ENCODE measurements around the gene KERA.
"Not testable (repeated sequence)": the region's sequence is repeated elsewhere in the genome, so short reads cannot be mapped to it uniquely, and the experiment has no call there.

The KERA gene, protein sequence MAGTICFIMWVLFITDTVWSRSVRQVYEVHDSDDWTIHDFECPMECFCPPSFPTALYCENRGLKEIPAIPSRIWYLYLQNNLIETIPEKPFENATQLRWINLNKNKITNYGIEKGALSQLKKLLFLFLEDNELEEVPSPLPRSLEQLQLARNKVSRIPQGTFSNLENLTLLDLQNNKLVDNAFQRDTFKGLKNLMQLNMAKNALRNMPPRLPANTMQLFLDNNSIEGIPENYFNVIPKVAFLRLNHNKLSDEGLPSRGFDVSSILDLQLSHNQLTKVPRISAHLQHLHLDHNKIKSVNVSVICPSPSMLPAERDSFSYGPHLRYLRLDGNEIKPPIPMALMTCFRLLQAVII

DNA sequence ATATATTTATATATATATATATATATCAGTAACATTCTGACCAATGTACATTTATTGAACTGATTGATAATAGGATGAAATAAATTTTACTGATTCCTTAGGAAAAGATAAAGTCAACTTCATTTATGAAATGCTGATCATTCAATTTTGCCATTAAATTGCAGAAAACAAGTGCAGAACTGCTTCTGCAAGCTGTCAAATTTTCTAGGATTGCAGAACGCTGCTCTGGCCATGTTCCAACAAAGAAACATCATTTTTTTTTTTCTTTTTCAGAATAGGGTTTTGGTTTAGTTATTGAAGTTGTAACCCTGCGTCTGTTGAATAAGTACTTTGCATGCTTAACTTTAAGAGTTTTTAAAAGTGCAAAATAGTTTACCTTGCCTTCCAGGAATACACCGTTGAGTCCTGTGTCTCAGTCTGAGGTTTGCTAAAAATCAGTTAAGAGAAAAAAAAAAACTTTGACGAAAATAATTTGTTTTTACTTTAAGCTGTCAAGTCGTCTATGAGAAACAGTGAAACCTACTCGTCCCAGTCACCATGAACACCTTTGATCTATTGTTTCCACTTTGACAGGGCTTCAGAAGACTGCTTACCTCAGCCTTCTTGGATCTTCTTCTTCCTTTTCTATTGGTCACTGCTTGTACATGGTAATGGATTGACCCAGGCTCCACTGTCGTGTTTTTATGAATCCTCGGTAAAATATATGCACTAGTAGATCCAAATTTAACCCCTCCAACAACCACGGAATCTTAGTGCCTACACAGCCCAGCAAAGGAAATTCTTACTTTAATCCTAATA lies at the start of gene KERA:
Gene KERA, minus strand, starts transcription at position 657 of the 798 bp plus-strand sequence. CDS start 1,743 bp downstream, outside the sequence.
- FAIRE-seq (no peak), DNase-seq (ENCODE audit: insufficient read length, low spot score) (no peak)

DNA sequence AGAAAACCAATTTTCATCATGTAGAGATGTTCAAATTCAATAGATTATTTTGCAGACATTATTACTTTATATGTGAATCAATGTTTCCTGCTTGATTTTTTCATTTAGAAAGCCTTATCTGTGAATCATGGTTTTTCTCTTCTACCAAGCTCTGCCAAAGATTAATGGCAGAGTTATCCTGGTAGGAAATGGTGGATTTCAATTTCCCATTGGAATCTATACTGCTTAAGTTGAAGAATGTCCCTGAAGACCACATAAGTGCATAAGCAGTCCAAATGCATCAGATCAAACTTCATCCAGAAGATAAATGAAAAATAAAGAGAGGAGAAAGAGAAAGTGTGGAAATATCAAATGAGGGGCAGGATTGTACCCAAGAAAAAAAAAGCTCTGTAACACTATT lies 48.5 kb upstream of the KERA start:
- FAIRE-seq: no peak

DNA sequence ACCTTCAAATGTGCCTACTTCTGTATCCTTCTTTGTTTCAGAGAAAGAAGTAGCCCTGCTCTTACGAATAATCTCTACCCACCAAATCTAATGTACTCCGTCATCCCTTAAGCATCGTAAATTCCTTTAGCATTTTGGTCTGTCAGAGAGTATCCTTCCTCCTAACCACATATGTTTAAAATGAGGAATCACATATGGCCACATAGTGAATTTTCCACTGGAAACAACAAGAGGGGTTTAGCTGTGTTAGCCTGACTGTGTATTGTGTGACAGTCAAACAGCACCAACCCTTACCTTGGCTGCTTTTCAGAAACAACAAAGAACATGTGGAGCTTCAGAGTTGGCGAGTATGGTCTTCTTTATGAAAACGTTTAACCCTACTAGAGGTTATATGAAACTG lies 48.0 kb upstream of the KERA start:
- DNase-seq (ENCODE audit: insufficient read length, low spot score) (no peak), FAIRE-seq (no peak)

More for the DNA sequence above, 48.5 kb upstream of the KERA start:
- DNase-seq (ENCODE audit: insufficient read length, low spot score): no peak

DNA sequence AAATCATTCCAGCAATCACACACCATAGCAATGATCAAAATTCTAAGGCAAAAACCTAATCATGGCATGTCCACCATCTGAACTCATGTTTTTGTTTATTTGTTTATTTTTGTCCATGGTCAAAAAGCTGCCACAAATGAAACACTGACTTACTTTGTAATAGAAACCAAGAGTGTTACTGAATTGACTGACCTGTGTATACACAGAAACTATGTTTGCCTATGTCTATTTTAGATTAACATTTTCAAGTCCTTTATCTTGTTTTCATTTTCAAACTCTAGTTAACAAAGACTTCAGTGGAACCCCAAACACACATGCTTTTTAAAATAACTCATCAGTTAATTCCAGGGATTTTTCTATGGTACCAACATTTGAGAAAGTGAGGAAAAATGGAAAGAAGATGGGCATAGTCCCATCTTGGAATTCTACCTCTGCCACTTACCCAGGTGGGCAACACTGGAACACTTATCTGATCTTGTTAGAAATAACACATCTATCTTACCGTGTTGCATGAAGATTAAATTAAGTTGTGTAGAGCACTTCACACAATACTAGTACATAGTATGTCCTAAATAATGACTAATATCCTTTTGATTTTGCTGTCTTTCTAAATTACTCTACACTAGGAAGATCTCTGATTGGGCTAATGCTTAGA lies 47.1 kb upstream of the KERA start:
- DNase-seq (ENCODE audit: insufficient read length, low spot score) (no peak), FAIRE-seq (no peak)

DNA sequence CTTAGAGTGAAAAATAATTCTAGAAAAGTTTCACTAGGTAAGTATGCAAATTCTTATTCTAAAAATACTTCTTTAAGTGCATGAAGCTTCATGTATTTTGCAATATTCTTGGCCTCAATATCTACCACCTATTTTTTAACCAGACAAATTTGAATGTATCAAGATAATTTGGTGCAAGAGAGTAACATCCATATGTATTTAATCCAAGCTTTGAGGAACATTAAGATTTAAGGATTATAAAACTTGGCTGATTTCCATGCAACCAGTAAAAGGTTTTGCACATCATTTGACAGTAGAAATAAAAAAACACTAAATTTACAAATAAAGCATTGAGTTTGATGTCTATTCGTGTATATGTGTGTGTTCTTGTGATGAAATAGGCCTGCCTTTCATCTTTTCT lies 45.8 kb upstream of the KERA start:
- no peak for DNase-seq (ENCODE audit: insufficient read length, low spot score)
- no peak for FAIRE-seq

DNA sequence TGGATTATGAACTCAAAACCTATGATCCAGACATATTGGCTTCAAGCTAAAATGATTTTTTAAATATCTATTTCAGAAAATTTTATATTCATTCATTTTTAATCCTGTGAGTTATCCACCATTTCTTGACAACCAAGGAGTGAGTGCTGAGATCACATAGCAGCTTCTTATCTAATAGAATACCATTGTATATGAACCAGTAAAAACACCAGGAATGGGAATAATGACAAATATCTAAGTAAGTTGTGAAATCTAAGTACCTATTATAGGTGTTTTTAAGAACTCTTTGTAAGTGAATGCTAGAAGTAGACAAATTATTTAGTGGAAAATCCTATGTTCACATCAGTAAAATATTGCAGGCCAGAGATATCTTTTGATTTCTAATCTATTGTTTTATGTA lies 45.3 kb upstream of the KERA start:
- DNase-seq (ENCODE audit: insufficient read length, low spot score) (no peak), FAIRE-seq (no peak)

DNA sequence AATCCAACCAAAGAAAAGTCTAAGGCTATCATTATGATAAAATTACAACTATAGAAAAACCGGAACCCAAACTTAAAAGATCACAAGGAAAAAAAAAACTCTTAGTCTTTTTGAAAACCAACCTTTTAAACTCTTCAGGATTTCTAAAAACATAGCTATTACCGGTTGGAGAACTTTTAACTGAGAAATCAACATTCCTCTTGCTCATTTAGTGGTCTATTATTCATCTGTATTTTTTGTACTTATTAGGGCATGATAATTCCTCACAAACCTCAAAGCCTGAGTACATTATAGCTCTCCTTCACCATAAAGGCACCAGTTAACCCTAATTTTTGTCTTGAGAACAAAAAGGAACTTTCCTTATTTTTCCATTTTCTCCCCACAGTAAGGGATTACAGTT lies 43.1 kb upstream of the KERA start:
- FAIRE-seq: no peak
- no peak for DNase-seq (ENCODE audit: insufficient read length, low spot score)

DNA sequence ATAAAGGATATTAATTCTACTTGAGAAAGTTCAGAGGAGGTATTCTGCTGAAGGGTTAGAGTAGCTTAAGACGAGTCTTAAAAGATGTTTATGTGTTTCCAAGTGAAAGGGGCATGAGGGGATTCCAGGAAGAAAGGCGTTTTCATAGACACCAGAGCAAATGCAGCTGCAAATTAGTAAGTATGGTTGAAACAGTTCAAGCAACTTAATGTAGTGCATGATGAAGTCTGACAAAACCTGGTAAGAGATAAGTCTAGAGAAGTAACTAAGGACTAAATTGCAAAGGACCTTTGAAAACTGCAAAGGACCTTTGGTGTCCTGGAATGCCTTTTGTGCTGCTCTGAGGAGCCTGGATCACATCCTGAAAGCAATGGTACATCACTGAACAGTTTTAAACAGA lies 42.0 kb upstream of the KERA start:
- FAIRE-seq (no peak), DNase-seq (ENCODE audit: insufficient read length, low spot score) (no peak)

DNA sequence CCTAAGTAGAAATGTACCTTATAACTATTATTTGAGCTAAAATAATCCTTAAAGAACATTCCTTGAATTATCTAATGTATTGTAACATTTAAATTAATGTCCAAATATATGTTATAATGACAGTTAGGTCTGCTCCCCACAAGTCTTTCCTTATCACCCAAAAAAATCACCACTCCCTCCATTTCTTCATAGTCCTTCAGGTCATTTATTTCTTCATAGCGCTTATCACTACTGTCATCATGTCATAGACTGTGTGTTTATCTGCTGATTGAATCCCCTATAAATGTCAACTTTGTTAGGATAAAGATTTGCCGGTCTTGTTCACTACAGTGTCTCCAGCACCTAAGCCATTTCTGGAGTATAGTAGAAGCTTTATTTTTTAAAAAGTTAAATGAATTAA lies 41.5 kb upstream of the KERA start:
- DNase-seq (ENCODE audit: insufficient read length, low spot score) (no peak), FAIRE-seq (no peak)

DNA sequence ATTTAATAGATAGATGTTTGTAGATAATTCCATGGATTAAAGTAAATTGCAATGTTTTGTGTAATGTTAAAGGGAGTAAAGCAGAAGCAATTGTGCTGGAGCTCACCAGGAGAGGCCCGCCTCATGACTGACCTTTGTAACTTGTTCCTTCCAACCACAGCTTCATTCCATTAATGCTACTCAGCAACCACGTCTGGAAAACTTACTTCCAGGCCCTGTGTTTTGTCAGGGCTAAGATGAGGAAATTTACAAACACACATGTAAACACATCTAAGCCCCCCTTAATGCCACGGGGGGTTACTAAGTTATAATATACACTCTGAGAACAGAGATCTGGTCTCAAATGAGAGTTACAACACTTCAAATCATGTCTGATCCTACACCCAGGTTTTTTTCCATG lies 41.1 kb upstream of the KERA start:
- no peak for FAIRE-seq
- no peak for DNase-seq (ENCODE audit: insufficient read length, low spot score)

DNA sequence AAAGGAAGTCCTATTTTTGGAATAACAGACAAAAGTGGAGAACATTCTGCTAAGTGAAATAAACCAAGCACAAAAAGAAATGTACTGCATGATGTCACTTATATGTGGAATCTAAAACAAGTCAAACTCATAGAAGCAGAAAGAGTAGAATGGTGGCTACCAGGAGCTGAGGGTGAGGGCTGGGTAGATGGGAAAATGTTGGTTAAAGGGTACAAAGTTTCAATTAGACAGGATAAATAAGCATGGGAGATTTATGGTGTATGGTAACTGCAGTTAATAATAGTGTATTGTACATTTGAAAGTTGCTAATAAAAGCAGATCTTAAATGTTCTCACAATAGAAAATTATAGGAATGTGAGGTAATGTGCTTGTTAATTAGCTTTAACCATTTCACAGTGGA lies 40.6 kb upstream of the KERA start:
- DNase-seq (ENCODE audit: insufficient read length, low spot score) (no peak), FAIRE-seq (no peak)

DNA sequence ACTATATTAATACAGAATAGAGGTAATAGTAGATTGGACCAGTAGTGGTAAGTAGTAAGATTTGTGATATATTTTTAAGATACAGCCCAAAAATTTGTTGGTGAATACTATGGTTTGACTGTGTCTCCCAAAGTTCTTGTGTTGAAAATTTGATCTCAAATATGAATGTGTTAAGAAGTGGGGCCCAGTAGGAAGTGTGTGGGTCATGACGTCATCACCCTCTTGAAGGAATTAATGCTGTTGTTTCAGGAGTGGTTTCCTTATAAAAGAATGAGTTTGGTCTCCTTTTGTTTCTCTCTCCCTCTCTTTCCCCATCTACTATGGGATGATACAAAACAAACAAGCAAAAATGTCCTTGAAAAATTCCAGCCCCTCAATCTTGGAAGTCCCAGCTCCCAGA lies 37.1 kb upstream of the KERA start:
- DNase-seq (ENCODE audit: insufficient read length, low spot score) (no peak), FAIRE-seq (no peak)

DNA sequence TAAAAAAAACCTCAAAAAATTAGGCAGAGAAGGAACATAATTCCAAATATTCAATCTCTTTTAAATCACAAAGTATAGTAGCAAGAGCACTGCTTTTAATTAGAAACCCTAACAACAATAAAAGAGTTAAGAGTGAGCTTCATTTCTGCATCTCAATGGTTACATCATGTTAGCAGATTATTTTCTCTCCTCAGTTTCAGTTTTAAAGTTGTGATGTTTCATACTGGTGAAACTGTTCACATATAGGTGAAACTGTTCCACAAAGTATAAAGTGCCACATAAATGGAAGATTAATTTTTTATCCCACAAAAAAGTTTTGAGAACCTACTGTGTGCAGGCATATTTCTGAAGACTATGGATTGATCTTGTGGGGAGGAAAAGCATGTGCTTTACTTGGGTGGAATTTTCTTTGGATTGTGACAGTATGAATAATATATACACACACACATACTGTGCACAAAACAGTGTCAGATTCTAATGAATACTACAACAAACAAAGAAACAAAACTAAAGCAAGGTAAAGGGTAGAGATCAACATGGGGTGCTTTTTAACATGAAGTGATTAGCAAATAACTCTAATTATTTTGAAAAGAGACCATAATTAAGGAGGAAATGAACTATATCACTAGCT lies 36.3 kb upstream of the KERA start:
- FAIRE-seq (no peak), DNase-seq (ENCODE audit: insufficient read length, low spot score) (no peak)

DNA sequence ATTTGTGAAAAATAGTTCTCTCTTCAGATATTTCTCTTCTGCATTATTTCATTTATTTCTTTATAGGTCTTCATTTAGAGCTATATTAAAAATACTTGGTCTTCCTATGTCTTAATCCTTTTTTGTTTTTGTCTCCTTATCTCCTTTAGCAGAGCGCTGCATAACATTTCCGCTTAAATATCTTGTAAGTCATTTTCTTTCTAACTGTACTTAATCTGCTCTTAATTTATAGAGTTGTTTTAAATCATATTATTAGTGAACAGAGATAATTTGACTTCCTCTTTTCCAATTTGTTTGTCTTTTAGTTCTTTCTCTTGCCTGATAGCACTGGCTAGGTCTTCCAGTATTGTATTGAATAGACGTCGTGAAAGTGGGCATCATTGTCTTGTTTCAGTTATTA lies 35.5 kb upstream of the KERA start:
- no peak for FAIRE-seq
- no peak for DNase-seq (ENCODE audit: insufficient read length, low spot score)

DNA sequence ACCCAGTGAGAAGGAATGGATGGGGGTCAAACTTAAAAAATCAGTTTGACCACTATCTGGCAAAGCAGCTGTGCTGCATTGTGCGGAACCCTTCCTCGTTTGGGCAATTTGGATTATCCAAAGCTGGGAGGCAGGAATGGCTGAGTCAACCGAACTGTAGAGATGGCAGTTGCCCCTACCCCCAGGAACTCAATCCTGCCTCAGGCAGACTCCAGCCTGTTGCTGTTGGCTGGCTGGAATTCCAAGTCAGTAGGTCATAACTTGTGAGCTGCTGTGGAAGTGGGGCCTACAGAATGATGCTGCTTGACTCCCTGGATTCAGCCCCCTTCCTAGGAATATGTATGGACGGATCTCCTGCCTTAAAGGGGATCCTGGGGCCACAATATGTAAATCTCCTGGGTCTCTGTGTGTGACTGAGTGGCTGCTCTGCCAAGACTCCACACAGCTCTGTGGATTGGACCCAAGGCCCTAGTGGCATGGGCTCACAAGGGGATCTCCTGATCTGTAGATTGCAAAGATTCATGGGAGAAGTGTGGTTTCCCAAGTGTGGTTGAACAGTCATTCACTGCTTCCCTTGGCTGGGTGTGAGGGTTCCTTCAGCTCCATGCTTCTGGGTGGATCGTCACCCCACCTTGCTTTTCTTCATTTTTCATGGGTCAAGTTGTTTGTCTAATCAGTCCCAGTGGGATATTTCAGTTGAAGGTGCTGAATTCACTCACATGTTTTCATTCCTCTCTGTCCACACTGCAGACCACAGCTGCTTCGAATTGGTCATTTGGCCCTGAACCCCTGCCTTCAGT lies 34.3 kb upstream of the KERA start:
- no peak for DNase-seq (ENCODE audit: insufficient read length, low spot score)

DNA sequence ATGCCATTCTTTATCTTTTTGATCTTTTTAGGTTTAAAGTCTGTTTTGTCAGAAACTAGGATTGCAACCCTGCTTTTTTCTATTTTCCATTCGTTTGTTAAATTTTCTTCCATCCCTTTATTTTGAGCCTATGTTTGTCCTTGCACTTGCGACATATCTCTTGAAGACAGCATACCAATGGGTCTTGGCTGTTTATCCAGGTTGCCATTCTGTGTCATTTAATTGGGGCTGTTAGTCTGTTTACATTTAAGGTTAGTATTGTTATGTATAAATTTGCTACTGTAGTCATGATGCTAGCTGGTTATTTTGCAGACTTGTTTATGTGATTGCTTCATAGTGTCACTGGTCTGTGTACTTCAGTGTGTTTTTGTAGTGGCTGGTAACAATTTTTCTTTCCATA lies 32.1 kb upstream of the KERA start:
- FAIRE-seq: not testable (repeated sequence)

More for the DNA sequence above, 34.3 kb upstream of the KERA start:
- FAIRE-seq: no peak

DNA sequence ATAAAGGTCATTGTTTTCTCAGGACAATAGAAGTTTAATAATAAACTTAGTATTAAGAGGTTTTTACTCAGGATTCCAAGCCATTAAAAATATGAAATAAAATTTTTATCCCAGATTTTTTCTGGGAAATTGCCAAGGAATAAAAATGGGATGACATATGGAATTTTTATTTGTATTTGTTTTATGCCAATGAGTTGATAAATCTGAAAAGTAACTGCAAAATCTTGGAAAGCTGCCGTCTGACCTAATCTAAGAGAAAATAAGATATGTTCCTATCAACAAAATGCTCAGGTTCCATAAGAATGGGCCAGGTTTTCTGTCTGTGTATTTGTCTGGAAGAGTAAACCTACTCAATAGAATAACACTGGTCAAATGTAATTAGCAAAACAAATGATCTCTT lies 22.2 kb upstream of the KERA start:
- DNase-seq (ENCODE audit: insufficient read length, low spot score): no peak
- FAIRE-seq: no peak

More for the DNA sequence above, 32.1 kb upstream of the KERA start:
- not testable (repeated sequence) for DNase-seq (ENCODE audit: insufficient read length, low spot score)

DNA sequence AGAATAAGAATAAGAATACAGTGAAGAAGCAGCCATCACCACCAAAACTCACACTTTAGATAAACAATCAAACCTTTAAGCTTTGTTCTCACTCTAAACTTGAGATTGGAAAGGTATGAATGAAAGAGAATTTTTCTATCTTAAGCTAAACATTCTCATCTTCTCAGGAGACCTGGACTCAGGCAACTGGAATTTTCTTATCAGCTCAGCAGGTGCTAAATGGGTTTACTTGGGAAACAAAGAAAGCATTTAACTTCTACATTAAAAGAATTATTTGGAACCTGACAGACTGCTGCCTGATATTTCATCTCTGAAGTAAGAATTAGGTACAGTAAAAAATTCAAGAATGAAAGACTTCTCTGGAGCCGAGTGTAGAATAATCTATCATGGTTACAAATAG lies 20.7 kb upstream of the KERA start:
- DNase-seq (ENCODE audit: insufficient read length, low spot score) (no peak), FAIRE-seq (no peak)

DNA sequence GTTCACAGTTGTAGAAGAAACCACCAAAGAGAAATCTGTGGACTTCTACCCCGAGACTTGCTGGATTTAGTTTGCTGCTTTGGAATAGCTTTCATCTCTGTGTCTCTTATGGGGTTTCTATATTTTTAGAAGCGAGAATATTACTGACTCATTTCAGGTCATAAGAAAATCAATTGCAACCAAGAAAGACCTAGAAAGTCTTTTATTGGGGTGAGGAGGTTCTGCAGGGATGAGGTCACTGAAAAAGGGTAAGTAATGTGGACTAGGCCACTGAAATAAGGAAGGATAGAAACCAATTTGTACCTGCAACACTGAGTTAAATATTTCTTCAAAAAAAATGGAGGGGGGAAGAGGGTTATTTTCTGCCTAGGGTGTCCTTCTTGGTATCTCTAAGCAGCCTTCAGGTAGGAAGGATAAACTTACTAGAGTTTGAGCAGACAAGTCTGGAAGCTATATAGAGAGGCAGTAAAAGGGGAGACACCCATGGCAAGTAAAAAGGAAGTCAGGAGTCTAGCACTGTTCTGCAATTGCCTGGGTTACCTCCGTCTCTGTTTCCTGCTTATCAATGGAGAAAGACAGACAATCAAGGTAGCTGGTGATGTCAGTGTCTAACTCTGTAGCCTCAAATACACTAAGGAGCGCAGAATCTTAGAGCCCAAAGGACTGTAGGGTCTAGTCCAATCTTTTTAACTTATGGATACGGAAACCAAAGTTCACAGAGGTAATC lies 19.6 kb upstream of the KERA start:
- no peak for DNase-seq (ENCODE audit: insufficient read length, low spot score)
- FAIRE-seq: no peak

DNA sequence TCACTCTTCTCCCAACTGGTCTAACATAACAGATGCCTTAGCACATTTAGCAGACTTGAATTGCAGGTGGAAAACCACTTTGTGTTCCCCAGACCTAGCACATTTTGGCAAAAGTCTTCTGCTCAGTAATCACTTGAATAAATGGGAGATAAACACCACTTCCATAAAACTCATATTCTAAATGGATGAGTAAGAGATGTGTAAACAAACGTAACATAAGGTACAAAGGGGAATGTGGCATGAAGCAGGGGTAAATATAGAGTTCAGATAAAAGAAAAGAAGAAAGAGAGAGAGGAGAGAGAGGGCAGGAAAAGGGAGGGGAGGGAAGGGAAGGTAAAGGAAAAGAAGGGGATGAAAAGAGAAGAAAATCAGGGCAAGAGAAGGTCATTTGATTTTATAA lies 17.0 kb upstream of the KERA start:
- FAIRE-seq: no peak
- DNase-seq (ENCODE audit: insufficient read length, low spot score): no peak
